GM19395 (cell line): ENCODE data around the gene CDH19.

Source experiments
- ATAC-seq: cut with Tn5 transposase; IDR thresholded peaks from one replicate; pipeline ENCODE4 v1.9.1; 2021; ENCODE audit warnings: mild to moderate bottlenecking, moderate library complexity; ENCODE audit not compliant: unreplicated experiment

CDH19 gene, protein sequence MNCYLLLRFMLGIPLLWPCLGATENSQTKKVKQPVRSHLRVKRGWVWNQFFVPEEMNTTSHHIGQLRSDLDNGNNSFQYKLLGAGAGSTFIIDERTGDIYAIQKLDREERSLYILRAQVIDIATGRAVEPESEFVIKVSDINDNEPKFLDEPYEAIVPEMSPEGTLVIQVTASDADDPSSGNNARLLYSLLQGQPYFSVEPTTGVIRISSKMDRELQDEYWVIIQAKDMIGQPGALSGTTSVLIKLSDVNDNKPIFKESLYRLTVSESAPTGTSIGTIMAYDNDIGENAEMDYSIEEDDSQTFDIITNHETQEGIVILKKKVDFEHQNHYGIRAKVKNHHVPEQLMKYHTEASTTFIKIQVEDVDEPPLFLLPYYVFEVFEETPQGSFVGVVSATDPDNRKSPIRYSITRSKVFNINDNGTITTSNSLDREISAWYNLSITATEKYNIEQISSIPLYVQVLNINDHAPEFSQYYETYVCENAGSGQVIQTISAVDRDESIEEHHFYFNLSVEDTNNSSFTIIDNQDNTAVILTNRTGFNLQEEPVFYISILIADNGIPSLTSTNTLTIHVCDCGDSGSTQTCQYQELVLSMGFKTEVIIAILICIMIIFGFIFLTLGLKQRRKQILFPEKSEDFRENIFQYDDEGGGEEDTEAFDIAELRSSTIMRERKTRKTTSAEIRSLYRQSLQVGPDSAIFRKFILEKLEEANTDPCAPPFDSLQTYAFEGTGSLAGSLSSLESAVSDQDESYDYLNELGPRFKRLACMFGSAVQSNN

DNA sequence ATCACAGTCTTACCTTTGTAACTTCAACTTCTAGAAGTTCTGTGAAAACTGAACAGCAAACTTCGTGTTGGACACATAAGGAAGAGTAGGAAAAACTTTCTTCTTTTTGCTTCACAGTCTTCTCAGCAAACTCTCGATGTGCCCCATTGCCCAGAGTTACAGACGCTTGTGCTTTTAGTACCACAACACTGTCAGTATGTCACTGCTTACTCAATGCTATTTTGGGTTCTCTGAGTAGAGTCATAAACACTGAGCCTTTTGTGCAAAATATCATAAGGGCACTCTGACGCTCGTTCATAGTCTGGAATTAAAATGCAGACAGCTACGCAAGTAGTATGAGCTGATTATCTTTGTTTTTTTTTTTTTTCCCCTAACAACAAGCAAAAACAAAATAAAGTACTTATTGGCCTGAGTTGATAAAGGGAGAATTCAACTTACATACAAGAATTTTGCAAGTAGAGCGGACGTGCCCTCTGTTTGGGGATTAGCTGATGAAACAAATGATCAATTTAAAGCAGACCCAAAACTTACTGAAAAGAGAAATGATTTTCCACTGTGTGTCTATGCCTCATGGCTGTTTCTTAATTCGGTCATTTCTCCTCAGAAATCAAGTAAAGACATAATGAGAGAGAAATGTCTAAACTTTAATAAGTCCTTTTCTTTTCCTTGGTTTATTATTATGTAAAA, at the start of gene CDH19:
TSS of gene CDH19 (minus strand) at position 150 of the 687 bp plus-strand sequence. CDS start 31,886 bp downstream, outside the sequence.
- ATAC-seq, result no peak

DNA sequence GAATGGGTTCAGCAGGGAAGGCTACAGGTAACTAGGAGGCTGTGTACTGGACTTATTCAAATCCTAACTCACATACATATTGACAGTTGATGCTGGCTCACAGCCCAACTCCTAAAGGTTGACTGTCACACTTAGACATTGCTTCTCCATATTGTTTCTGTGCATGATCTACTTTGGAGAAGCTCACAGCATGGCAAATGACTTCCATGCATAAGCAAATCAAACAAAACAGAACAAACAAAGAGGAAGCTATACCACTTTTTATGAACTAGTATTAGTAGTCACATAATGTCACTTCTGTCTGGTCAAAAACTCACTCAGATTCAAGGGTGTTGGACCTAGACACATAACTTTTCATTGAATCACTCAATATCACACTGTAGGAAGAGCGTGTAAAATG, 43.8 kb upstream of the CDH19 start:
- ATAC-seq, result no peak

DNA sequence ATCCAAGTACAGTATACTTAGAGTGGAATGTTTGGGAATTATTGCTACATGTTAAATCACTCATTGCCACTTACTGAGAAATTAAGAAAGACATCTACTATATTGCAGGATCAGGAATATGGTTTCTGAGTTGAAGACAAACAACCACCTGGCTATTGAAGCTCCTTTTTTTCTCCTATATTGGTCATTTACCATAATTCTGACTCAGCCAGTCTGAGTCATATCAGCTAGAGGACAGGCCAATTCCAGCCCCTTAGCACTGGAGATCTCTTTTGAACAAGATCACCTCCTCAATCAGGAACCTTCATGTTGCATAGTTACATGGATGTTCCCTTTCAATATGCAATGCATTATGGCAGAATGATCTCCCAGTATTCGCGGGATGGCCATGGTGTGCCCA, 42.7 kb upstream of the CDH19 start:
- ATAC-seq, result no peak

DNA sequence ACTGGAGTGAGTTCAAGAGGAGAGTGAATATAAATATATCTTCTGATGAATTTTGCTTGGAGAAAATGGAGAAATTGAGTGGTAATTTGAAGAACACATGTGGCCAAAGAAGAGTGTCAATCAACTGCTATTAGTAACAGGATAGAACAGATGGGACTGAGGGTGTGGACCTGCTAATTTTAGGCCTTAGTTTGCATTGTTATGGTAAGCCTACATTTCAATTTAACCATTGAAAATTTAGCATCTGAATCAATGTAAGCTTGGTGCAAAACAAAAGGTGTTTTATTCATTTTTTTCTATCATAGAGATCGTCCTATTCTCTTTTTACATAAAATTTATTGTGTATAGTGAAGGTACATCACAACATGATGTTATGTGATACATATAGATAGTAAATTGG, 42.1 kb upstream of the CDH19 start:
- ATAC-seq, result no peak

DNA sequence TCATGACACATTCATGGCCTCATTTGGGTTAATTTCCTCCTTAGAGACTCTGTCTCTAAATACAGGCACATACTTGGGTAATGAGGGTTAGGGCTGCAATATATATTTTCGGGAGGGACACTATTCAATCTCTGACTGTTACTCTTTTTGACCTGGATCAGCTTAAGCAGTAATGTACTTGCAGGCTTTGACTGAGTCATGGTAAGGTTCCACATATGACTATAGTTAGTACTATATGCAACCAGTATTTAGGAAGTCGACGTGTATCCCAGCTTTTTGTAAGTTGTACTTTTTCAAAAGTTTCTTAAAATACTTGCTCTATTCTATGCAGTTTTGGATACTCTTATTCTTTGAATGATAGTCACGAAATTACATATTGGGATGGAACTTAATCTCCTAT, 37.2 kb upstream of the CDH19 start:
- ATAC-seq, result no peak

DNA sequence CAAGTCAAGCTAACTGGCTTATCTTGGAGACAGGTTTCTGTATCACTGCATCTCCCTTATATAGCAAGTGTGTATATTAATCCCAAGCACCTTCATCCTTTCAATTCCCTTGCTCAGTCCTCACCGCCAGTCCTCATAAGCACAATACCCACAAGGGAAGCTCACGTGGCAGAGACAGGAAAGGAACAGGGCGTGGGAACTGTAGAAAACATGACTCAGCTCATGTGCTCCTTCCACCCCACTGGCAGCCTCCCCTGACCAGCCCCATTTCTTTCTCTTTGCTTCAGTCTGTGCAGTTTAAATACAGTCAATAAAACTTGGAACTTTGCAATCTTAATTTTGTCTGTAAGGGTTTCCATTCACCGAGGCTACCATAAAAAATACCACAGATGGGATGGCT, 36.5 kb upstream of the CDH19 start:
- no peak for ATAC-seq

DNA sequence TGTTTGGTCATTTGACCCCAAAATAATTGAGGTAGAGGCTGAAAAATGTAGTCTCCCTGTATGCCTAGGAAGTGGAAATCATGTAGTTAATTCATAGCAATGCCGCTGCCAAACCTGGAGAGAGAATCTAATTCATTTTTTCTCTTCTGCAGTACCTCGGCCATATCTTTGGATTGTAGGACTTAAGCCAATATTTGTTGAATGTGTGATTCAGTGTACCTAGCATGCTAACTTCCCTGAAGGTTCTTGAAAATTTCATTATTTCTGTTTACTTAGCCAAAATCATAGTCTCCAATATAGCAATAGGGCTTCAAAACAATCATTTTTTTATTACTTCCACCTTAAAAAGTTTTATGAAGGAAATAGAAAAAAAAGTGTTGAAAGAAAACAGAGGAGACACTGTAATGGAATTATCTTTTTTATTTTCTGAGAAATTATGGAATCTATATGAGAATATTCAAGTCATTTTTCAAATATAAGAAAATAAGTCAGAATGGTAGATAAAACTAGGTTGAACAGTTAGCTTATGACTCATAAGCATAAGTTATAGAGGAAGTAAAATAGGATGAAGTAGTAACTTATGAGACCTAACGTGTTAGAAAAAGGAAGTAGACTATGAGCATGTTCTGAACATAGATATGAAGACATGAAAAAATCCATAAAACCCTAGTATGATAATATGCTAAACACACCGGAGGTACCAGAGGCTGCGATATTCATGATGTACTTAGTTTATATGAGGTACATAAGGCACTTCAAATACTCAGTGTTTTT, 35.2 kb upstream of the CDH19 start:
- no peak for ATAC-seq

DNA sequence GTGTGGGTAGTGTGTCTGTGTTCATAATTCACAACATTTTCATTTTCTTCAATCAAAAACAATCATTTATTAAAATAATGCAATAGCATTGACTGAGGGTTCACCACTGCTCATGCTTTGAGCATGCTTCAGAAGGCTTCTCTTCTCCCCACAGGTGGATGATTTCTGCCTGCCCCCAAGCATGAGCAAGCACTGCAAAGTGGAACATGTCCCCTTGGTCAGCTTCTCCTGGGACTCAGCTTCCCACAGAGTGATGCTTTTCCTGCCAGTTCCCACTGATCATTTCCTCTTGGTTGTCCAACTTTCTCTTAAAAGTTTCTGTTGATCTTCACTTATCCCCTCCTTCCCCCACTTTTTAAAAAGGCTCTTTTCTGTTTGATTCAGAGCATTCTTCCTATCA, 31.5 kb upstream of the CDH19 start:
- no peak for ATAC-seq

DNA sequence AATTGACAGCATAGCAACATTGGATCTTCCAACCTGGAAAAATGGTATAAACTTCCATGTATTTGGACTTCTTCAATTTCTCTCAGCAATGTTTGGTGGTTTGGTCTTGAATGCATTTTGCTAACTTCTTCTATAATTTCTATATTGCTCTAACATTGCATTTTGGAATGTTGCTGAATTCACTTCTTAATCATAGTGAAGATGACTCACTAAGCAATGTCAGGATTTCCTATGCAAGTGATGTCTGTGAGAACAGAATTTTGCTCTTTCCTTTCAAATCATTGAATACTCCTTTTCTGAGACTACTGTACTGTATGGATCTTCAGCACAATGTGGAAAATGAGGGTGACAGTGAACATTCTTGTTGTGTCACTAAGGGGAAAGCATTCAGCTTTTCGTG, 28.9 kb upstream of the CDH19 start:
- ATAC-seq, result no peak

DNA sequence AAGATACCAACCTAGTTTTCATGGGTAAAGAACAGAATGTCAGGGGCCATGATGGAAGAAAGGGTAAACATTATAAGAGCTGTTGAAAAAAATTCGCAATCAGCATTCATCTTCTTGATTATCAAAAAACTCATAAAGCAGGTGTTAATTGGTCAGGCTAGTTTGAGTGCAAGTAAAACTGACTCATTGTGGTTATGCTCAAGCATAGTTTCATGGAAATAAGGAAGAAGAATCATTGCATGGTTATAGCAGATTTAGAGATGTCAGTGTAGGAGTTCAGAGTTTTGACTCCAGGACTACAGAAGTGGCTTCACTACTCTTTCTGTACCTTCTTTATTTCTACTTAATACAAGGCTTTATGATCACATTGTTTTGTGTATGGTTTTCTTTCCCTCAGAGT, 26.9 kb upstream of the CDH19 start:
- ATAC-seq, result no peak

DNA sequence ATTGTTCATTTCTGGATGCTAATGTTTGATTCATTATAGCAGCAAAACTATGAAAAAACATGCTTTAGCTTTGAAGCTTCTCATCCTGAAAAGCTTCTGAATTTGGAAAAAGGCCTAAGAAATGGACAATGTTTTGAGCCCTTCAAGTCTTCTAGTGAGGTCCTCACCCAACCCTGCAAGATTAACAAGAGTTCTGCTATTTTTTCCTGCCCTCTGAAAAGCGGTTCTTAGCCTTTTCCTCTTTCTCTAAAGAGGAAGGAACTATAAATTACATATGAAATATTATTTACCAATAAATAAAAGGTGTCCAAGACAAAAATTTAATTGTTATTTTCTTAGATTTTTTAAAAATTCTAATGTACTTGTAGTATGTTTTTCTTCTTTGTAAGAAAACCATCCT, 19.9 kb upstream of the CDH19 start:
- no peak for ATAC-seq

DNA sequence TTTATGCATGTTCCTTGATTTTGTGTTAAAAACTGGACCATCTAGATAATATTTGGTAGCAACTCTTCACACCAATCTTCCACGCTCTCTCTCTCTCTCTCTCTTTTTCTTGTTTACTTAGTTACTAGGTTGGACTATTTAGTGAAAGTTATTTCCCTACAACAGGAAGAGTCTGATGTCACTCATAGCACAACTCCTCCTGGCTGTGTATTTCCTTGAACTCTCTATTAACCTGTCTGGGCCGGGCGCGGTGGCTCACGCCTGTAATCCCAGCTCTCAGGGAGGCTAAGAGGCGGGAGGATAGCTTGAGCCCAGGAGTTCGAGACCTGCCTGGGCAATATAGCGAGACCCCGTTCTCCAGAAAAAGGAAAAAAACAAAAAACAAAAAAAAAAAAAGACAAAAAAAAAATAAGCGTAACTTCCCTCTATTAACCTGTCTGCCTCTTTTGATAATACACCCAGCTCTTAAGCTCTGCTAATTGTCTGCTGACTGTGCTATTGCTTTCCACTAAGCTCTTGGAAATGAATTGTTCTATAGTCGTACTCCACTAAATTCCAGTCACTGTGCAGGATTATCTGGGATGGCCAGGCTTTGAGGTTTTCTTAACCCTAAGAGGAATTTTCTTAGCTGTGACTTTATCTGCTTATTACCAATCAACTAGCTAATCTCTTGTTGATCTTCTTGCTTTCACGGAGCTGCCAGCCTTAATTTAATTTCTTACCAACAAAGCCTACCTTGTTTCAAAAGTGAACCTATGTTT, 18.1 kb upstream of the CDH19 start:
- ATAC-seq, result no peak

DNA sequence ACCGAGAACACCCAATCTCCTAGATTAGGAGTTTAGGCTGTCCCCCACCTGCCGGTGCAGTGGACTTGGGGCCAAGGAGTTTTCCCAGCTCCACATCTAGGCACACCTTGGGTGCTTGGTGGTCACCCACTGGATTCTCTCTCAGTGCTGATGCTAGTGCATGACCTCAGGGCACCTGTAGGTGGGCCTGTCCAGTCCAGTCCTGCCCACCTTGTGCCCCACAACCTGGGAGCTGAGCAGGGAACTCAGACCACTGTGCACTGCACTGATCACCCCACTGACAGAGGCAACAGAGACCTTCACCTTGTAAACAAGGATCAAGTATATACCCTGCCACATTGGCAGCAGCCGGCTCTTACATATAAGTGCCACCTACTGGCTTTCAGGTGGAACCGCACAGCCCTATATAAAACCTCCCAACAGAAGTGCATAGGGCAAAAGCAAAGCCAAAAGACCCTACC, 12.7 kb upstream of the CDH19 start:
- ATAC-seq, result no peak

DNA sequence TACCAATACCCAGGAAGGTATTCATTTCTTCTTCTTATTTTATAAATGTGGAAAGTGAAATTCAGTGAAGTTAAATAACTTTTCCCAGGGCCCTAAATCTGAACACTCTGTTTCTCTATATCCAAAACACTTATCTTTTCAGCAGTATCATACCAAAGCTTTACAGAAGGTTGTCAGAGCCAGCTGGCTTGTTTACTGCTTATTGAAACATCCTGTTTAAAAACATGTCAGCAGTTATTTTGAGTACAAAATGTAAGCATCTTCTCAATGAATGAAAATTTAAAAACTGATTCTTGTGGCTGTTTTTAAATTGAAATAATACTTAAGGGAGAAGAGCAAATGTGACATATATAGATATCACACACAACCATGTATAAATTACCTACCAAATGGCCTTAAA, 11.3 kb upstream of the CDH19 start:
- no peak for ATAC-seq

DNA sequence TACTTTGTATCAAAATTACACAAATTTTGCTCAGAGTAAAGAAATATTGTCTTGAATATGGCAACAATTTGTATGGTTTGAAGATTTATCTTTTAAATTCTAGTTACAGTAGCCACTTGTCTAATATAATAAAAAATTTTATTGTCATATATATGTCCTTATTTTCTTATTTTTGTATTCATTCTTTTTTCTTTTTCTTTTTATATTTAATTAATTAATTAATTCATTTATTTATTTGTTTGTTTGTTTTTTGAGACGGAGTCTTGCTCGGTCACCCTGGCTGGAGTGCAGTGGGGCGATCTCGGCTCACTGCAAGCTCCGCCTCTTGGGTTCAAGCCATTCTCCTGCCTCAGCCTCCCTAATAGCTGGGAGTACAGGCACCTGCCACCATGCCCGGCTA, 3.7 kb upstream of the CDH19 start:
- ATAC-seq, result no peak

DNA sequence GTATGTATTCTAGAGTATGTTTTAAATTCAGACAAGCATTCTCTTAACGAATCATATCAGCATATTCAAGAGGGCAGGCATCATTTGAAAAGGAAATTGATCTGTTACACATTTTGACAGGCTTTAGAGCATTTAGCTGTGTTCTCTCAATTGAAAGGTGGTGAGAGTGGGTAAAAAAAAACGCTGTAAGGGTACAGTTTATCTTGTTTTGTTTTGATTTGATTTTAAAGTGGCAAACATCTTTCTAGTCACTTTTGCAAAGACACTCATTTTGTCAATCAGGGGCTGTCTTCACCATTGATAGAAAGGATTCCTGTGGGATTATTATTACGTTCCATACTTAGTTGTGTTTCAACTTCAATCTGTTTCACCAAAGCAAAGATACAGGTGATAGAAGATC, 2.2 kb downstream of the CDH19 start:
- ATAC-seq, result no peak

DNA sequence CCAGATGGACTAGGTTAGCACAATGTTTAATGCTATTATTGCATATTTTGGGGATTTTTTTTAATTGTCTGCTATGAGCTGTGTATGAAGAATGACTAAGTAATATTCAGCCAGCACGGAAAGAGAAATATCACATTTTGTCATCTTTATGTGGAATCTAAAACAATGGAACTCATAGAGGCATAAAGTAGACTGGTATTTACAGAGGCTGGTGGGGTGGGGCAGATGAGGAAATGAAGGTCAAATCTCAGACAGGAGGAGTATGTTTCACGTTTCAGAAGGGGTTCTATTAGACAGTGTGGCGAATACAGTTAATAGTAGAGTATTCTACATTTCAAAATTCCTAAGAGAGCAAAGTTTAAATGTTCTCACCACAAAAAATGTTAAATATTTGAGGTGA, 4.7 kb downstream of the CDH19 start:
- ATAC-seq, result no peak

DNA sequence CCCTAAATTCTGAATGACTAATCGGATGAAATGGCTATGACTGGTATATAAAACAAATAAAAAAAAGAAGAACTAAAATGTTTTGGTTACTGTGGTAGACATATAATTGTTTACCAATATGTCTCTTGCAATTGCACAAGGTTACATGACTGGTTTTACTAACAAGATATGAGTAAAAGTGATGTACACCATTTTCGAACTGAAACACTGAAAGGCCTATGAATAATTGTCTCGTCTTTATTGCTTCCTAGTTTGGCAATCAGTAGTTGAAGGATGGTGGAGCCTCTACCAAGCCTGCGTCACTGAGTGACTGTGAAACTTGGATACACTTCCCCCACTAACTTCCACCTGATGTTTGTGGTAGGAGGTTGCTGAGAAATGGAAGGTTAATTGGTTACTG, 16.5 kb downstream of the CDH19 start:
- no peak for ATAC-seq

DNA sequence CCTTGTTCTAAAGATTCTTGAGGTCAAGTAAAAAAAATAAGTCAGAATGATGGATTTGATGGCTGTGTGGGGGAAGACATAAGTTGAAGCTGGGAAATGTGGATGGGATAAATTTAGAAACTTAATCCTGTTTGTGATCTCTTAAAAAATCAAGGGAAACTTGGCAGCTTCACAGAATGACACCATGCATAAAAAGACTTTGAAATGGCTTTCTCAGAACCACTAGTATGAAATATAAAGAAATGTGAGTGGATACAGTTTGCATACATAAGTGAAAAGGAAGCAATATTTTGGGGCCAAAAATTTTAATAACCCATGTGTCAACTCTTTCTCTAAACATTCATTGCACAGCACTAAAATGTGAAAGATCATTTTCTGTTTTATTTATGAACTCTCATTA, 21.7 kb downstream of the CDH19 start:
- ATAC-seq, result no peak

DNA sequence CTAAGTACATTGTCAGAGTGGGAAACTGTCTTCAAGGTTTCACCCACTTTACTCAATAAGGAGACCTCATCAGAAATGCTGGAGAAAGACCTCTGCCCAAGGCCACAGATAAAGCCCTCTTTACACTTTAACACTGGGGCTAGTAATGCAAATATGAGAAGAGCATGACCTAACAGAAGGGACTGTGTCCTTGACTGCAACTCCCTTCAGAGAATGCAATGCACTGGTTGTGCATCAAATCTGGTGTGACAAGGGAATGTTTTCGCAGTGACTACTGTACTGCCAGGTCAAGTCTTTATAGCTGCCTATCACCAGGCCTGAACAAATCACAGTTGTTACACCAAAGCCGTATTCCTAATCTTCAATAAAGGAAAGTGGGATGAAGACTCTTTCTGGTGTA, 28.6 kb downstream of the CDH19 start:
- ATAC-seq, result no peak
